Measurements from ENCODE around the gene SUMF1.

The SUMF1 gene

GRCh38 chr3:4506559-4507023 is 39.5 kb upstream of the SUMF1 start:
- no peak for TF ChIP-seq CTCF (IDR thresholded peaks at IDR 0.05; ENCODE audit: low read depth, low read length)
- Histone ChIP-seq H3K27me3 (no peaks in the 10 kb centered on the region), H3K4me3 (ENCODE audit: low read depth, low read length) (no peak overlapping the region), H3K4me1 (peaks cover 29% of the 10 kb centered on the region), H3K36me3 (peaks cover 18% of the 10 kb centered on the region), H3K9me3 (no peaks in the 10 kb centered on the region)
- DNase-seq: no peak

- H3K4me3 ChIP-seq (ENCODE audit: low read depth, low read length): no peak overlapping the region
- TF ChIP-seq CTCF (IDR thresholded peaks at IDR 0.05; ENCODE audit: low read depth, low read length): no peak
- H3K27me3 ChIP-seq: no peaks in the 10 kb centered on the region
- no peak for DNase-seq
- no peaks in the 10 kb centered on the region for H3K9me3 ChIP-seq
- peaks cover 23% of the 10 kb centered on the region for H3K36me3 ChIP-seq
- H3K4me1 ChIP-seq: peaks cover 29% of the 10 kb centered on the region
Measured at GRCh38 chr3:4505688-4506558, 38.9 kb upstream of the SUMF1 start.

- peak; percentile 54 for DNase-seq
- H3K9me3 ChIP-seq: no peaks in the 10 kb centered on the region
- H3K4me3 ChIP-seq (ENCODE audit: low read depth, low read length): peak overlapping the region; percentile 37
- TF ChIP-seq CTCF (IDR thresholded peaks at IDR 0.05; ENCODE audit: low read depth, low read length): no peak
- no peaks in the 10 kb centered on the region for H3K27me3 ChIP-seq
- H3K36me3 ChIP-seq: peaks cover 23% of the 10 kb centered on the region
- H3K4me1 ChIP-seq: peaks cover 29% of the 10 kb centered on the region
Measured at GRCh38 chr3:4504340-4505261, 37.5 kb upstream of the SUMF1 start.

- Histone ChIP-seq H3K4me1 (peaks cover 25% of the 10 kb centered on the region), H3K9me3 (no peaks in the 10 kb centered on the region), H3K36me3 (peaks cover 13% of the 10 kb centered on the region; the same call in 1 of the 2 replicates), H3K27me3 (no peaks in the 10 kb centered on the region), H3K4me3 (ENCODE audit: low read depth, low read length) (no peak overlapping the region)
- TF ChIP-seq CTCF (IDR thresholded peaks at IDR 0.05; ENCODE audit: low read depth, low read length): no peak
- DNase-seq: no peak
Measured at GRCh38 chr3:4503050-4503449, 36.0 kb upstream of the SUMF1 start.

- DNase-seq: no peak
- H3K4me3 ChIP-seq (ENCODE audit: low read depth, low read length): no peak overlapping the region
Measured at GRCh38 chr3:4501927-4502326, 34.9 kb upstream of the SUMF1 start.

More at GRCh38 chr3:4501927-4502326, 34.9 kb upstream of the SUMF1 start:
- Histone ChIP-seq H3K36me3 (peaks cover 13% of the 10 kb centered on the region; the same call in 1 of the 2 replicates), H3K27me3 (no peaks in the 10 kb centered on the region), H3K4me1 (peaks cover 16% of the 10 kb centered on the region), H3K9me3 (no peaks in the 10 kb centered on the region)
- no peak for TF ChIP-seq CTCF (IDR thresholded peaks at IDR 0.05; ENCODE audit: low read depth, low read length)
